Liver (tissue), 9 donors: ENCODE measurements around the gene ZNF582. TPM values are rescaled to one million over a fixed set of nuclear protein-coding genes. Genes with fewer than 3 reads are reported as not detected.

ENCODE experiments used
- DNase-seq: peaks from one replicate; pipeline ENCODE4 v3.0.0-alpha.2; 2017; ENCODE audit warnings: low spot score
- H3K27ac ChIP-seq, 2 donors: one replicate each; pipeline ENCODE4 v1.7.0; 2013; ENCODE audit warnings: inconsistent platforms in 2 of 2, low read length in 2 of 2, control low read depth in 1 of 2, low read depth in 1 of 2, mild to moderate bottlenecking in 1 of 2
- H3K27me3 ChIP-seq, 4 donors: one replicate each; pipeline versions ENCODE4 v1.6.1 to v1.7.0; 2013; ENCODE audit warnings: low read length in 3 of 4, inconsistent platforms in 1 of 4, mild to moderate bottlenecking in 1 of 4, moderate library complexity in 1 of 4; ENCODE audit not compliant: control insufficient read depth in 4 of 4, insufficient read depth in 4 of 4
- H3K36me3 ChIP-seq, 4 donors: one replicate each; pipeline versions ENCODE4 v1.6.1 to v1.7.0; 2013; ENCODE audit warnings: low read length in 3 of 4, mild to moderate bottlenecking in 3 of 4, low read depth in 1 of 4, moderate library complexity in 1 of 4; ENCODE audit not compliant: control insufficient read depth in 4 of 4, insufficient read depth in 3 of 4
- H3K4me1 ChIP-seq, 4 donors: one replicate each; pipeline versions ENCODE4 v1.6.1 to v1.7.0; 2013; ENCODE audit warnings: low read length in 3 of 4, mild to moderate bottlenecking in 3 of 4, moderate library complexity in 1 of 4; ENCODE audit not compliant: control insufficient read depth in 4 of 4, insufficient read depth in 4 of 4
- H3K4me3 ChIP-seq, 3 donors: one replicate each; pipeline versions ENCODE4 v1.6.1 to v1.7.0; 2013; ENCODE audit warnings: low read length in 3 of 3, control low read depth in 1 of 3, low read depth in 1 of 3, mild to moderate bottlenecking in 1 of 3
- H3K9ac ChIP-seq, 2 donors: one replicate each; pipeline ENCODE4 v1.7.0; 2013; ENCODE audit warnings: low read length in 2 of 2, mild to moderate bottlenecking in 2 of 2, moderate library complexity in 2 of 2, control low read depth in 1 of 2, low read depth in 1 of 2
- H3K9me3 ChIP-seq, 4 donors: one replicate each; pipeline versions ENCODE4 v1.6.1 to v1.7.0; 2013; ENCODE audit warnings: low read length in 3 of 4; ENCODE audit not compliant: control insufficient read depth in 4 of 4
- EGR1 ChIP-seq, 2 donors: IDR thresholded peaks; 2 replicates each; pipeline ENCODE4 v1.6.1; 2016 to 2018; ENCODE audit warnings: antibody characterized with exemption in 2 of 2, low read depth in 2 of 2
- FOXA1 ChIP-seq: IDR thresholded peaks from 2 replicates; pipeline ENCODE4 v1.6.1; 2016; ENCODE audit warnings: antibody characterized with exemption
- FOXA2 ChIP-seq: IDR thresholded peaks from 2 replicates; pipeline ENCODE4 v1.6.1; 2016; ENCODE audit warnings: antibody characterized with exemption
- GABPA ChIP-seq, 2 donors: IDR thresholded peaks in 1 of 2; conservative IDR thresholded peaks in 1 of 2; 2 replicates each; pipeline ENCODE4 v1.6.1; 2016; ENCODE audit warnings: antibody characterized with exemption in 2 of 2, mild to moderate bottlenecking in 1 of 2, moderate library complexity in 1 of 2
- HNF4A ChIP-seq, 2 donors: conservative IDR thresholded peaks; 2 replicates each; pipeline ENCODE4 v1.6.1; 2016; ENCODE audit warnings: antibody characterized with exemption in 2 of 2, mild to moderate bottlenecking in 2 of 2
- HNF4G ChIP-seq: IDR thresholded peaks from 2 replicates; pipeline ENCODE4 v1.6.1; 2016; ENCODE audit warnings: antibody characterized with exemption
- JUND ChIP-seq, 2 donors: IDR thresholded peaks; 2 replicates each; pipeline ENCODE4 v1.6.1; 2016; ENCODE audit warnings: antibody characterized with exemption in 2 of 2
- NR2F2 ChIP-seq: IDR thresholded peaks from 2 replicates; pipeline ENCODE4 v1.6.1; 2016; ENCODE audit warnings: antibody characterized with exemption
- RAD21 ChIP-seq, 2 donors: IDR thresholded peaks; 2 replicates each; pipeline ENCODE4 v1.6.1; 2016; ENCODE audit warnings: antibody characterized with exemption in 2 of 2, mild to moderate bottlenecking in 2 of 2
- RXRA ChIP-seq, 2 donors: IDR thresholded peaks; 2 replicates each; pipeline ENCODE4 v1.6.1; 2017 to 2018; ENCODE audit warnings: antibody characterized with exemption in 2 of 2, mild to moderate bottlenecking in 1 of 2
- SP1 ChIP-seq: IDR thresholded peaks from 2 replicates; pipeline ENCODE4 v1.6.1; 2018; ENCODE audit warnings: antibody characterized with exemption, mild to moderate bottlenecking
- TAF1 ChIP-seq: conservative IDR thresholded peaks from 2 replicates; pipeline ENCODE4 v1.6.1; 2016; ENCODE audit warnings: antibody characterized with exemption, mild to moderate bottlenecking
- YY1 ChIP-seq: IDR thresholded peaks from 2 replicates; pipeline ENCODE4 v1.6.1; 2016; ENCODE audit warnings: antibody characterized with exemption, mild to moderate bottlenecking
- WGBS: extraction: QIAGEN DNeasy Blood & Tissue Kit; methylation state at CpG from one replicate; pipeline ENCODE4 v1.1.7; 2013; 5-methylcytosine and 5-hydroxymethylcytosine counted together
- polyA plus RNA-seq, 2 donors: library from polyadenylated mRNA; stranded (reverse) in 1 of 2; unstranded in 1 of 2; fragments of 200-250 nt in 1 of 2; fragments of >200 nt in 1 of 2; fragmentation: Nextera tagmentation in 1 of 2; extraction: Ambion mirVana in 1 of 2; gene quantifications; one replicate each; pipeline versions ENCODE4 v1.2.1 to v1.2.3, GENCODE V29; 2013 to 2015
- total RNA-seq, 2 donors: library from RNA; depleted of rRNA; stranded (reverse); fragments of >200 nt; gene quantifications; one replicate each; pipeline ENCODE4 v1.2.3, GENCODE V29; 2014
- TF ChIP-seq, protein P1 (sequence below): fragments of 150-350 bp; IDR thresholded peaks from 2 replicates; pipeline ENCODE4 v1.5.1; 2017; ENCODE audit warnings: improper control_type of control experiment, low read depth, low read length; ENCODE audit not compliant: missing input control
- TF ChIP-seq, protein P2 (sequence below): IDR thresholded peaks from 2 replicates; pipeline ENCODE4 v1.6.1; 2016; ENCODE audit warnings: antibody characterized with exemption
- TF ChIP-seq, protein P3 (sequence below): IDR thresholded peaks from 2 replicates; pipeline ENCODE4 v1.6.1; 2016; ENCODE audit warnings: antibody characterized with exemption
- TF ChIP-seq, protein P4 (sequence below): IDR thresholded peaks from 2 replicates; pipeline ENCODE4 v1.6.1; 2016; ENCODE audit warnings: antibody characterized with exemption, mild to moderate bottlenecking
- TF ChIP-seq, protein P5 (sequence below): IDR thresholded peaks from 2 replicates; pipeline ENCODE4 v1.6.1; 2016; ENCODE audit warnings: antibody characterized with exemption
- donor health status: healthy.
- donor health status: healthy.
- donor health status: healthy.
- donor health status: healthy.
- donor health status: healthy.

ZNF582 gene
- total and polyA plus RNA-seq, 4 donors = 1.3 to 2.1 (median 1.4) TPM

DNA sequence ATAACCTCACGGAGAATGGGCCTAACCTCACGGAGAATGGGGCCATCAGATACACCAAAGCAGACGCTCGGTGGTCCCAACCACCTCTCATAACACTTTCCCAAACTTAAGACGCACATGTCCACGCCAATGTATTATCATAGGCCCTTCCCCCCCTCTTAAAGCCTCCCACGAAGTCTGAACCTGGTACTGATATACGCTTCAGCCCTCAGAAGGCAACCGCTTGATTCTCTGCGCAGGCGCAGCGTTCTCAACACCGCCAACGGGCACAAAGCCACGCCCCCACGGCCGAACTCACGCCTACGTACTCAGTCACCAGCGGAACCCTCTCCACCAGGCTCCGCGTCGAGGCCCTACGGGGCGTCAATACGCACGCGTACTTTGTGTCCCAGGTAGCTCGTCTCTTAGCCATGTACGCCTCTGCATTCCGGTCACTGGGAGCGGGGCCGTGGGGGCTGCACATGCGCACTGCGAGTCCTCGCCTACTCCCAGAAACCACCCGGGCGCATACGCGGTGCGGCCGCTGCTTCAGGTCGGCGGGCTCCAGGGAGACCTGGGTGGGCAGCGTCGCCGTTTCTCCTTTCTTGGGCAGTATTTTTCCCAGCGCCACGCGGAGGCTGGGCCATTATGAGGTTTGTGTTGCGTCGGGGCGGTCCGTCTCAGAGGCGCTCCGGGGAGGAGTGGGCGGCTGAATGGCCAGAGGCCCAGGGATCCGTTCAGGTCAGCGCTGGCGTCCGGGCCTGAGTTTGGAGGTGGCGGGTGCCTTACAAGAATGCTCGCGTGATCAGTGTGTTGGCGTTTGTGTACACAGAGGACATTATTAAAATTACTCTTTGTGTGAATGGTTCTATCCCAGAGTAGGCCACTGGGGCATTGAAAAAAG lies 25.3 kb downstream of the ZNF582 start (continued):
- TF ChIP-seq, protein P1, sequence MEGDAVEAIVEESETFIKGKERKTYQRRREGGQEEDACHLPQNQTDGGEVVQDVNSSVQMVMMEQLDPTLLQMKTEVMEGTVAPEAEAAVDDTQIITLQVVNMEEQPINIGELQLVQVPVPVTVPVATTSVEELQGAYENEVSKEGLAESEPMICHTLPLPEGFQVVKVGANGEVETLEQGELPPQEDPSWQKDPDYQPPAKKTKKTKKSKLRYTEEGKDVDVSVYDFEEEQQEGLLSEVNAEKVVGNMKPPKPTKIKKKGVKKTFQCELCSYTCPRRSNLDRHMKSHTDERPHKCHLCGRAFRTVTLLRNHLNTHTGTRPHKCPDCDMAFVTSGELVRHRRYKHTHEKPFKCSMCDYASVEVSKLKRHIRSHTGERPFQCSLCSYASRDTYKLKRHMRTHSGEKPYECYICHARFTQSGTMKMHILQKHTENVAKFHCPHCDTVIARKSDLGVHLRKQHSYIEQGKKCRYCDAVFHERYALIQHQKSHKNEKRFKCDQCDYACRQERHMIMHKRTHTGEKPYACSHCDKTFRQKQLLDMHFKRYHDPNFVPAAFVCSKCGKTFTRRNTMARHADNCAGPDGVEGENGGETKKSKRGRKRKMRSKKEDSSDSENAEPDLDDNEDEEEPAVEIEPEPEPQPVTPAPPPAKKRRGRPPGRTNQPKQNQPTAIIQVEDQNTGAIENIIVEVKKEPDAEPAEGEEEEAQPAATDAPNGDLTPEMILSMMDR = peak; percentile 5
- no peak for TF ChIP-seq FOXA1
- TF ChIP-seq, protein P2, sequence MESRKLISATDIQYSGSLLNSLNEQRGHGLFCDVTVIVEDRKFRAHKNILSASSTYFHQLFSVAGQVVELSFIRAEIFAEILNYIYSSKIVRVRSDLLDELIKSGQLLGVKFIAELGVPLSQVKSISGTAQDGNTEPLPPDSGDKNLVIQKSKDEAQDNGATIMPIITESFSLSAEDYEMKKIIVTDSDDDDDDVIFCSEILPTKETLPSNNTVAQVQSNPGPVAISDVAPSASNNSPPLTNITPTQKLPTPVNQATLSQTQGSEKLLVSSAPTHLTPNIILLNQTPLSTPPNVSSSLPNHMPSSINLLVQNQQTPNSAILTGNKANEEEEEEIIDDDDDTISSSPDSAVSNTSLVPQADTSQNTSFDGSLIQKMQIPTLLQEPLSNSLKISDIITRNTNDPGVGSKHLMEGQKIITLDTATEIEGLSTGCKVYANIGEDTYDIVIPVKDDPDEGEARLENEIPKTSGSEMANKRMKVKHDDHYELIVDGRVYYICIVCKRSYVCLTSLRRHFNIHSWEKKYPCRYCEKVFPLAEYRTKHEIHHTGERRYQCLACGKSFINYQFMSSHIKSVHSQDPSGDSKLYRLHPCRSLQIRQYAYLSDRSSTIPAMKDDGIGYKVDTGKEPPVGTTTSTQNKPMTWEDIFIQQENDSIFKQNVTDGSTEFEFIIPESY = peak; percentile 81
- TF ChIP-seq YY1 = peak; percentile 89
- no peak for TF ChIP-seq HNF4G
- TF ChIP-seq JUND (IDR thresholded peaks at IDR 0.05) = no peak
- peak in 1 of 2 donors; percentile 80 for TF ChIP-seq GABPA (IDR thresholded peaks at IDR 0.05 in 1 of 2, conservative IDR thresholded peaks at IDR 0.05 in 1 of 2)
- TF ChIP-seq NR2F2 = no peak

DNA sequence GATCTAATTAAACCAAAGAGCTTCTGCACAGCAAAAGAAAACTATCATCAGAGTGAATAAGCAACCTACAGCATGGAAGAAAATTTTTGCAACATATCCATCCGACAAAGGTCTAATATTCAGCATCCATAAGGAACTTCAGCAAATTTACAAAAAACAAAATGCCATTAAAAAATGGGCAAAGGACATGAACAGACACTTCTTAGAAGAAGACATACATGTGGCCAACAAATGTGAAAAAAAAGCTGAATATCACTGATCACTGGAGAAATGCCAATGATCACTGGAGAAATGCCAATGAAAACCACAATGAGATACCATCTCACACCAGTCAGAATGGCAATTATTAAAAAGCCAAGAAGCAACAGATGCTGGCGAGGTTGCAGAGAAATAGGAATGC lies 32.5 kb downstream of the ZNF582 start:
- H3K4me1 ChIP-seq = peaks cover 2 to 6% (median 4%) of the 10 kb centered on the region in 4 donors
- peaks cover 2 to 12% (median 7%) of the 10 kb centered on the region in 4 donors for H3K36me3 ChIP-seq
- no peak overlapping the region for H3K9ac ChIP-seq
- no peak for DNase-seq
- TF ChIP-seq FOXA1 (no peak), NR2F2 (no peak), GABPA (IDR thresholded peaks at IDR 0.05 in 1 of 2, conservative IDR thresholded peaks at IDR 0.05 in 1 of 2) (no peak), RAD21 (IDR thresholded peaks at IDR 0.05) (no peak), TAF1 (no peak), FOXA2 (no peak), YY1 (no peak), JUND (IDR thresholded peaks at IDR 0.05) (no peak), SP1 (no peak), HNF4G (no peak), EGR1 (IDR thresholded peaks at IDR 0.05; ENCODE audit: low read depth in 2 of 2) (no peak), HNF4A (conservative IDR thresholded peaks at IDR 0.05) (no peak), RXRA (IDR thresholded peaks at IDR 0.05) (no peak)
- TF ChIP-seq, protein P1 = no peak
- TF ChIP-seq, protein P3, sequence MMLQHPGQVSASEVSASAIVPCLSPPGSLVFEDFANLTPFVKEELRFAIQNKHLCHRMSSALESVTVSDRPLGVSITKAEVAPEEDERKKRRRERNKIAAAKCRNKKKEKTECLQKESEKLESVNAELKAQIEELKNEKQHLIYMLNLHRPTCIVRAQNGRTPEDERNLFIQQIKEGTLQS = no peak
- TF ChIP-seq, protein P4, sequence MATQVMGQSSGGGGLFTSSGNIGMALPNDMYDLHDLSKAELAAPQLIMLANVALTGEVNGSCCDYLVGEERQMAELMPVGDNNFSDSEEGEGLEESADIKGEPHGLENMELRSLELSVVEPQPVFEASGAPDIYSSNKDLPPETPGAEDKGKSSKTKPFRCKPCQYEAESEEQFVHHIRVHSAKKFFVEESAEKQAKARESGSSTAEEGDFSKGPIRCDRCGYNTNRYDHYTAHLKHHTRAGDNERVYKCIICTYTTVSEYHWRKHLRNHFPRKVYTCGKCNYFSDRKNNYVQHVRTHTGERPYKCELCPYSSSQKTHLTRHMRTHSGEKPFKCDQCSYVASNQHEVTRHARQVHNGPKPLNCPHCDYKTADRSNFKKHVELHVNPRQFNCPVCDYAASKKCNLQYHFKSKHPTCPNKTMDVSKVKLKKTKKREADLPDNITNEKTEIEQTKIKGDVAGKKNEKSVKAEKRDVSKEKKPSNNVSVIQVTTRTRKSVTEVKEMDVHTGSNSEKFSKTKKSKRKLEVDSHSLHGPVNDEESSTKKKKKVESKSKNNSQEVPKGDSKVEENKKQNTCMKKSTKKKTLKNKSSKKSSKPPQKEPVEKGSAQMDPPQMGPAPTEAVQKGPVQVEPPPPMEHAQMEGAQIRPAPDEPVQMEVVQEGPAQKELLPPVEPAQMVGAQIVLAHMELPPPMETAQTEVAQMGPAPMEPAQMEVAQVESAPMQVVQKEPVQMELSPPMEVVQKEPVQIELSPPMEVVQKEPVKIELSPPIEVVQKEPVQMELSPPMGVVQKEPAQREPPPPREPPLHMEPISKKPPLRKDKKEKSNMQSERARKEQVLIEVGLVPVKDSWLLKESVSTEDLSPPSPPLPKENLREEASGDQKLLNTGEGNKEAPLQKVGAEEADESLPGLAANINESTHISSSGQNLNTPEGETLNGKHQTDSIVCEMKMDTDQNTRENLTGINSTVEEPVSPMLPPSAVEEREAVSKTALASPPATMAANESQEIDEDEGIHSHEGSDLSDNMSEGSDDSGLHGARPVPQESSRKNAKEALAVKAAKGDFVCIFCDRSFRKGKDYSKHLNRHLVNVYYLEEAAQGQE = no peak
- TF ChIP-seq, protein P2 = no peak
- TF ChIP-seq, protein P5, sequence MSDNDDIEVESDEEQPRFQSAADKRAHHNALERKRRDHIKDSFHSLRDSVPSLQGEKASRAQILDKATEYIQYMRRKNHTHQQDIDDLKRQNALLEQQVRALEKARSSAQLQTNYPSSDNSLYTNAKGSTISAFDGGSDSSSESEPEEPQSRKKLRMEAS = no peak
- no peak overlapping the region for H3K4me3 ChIP-seq
- 97% methylated on average over 2 of the region's 2 CpGs for WGBS
- no peaks in the 10 kb centered on the region for H3K27me3 ChIP-seq
- H3K27ac ChIP-seq = no peak overlapping the region
- H3K9me3 ChIP-seq = peaks cover 7 to 21% (median 17%) of the 10 kb centered on the region in 4 donors
